Upper lobe of right lung (tissue), 1 donor: Measurements from ENCODE around the gene DLX5. TPM values are rescaled to one million over a fixed set of nuclear protein-coding genes. Genes with fewer than 3 reads are reported as not detected.

Experiments
- ATAC-seq: fragments of 200-7000 bp; cut with Tn5 transposase; one replicate; pipeline ENCODE4 v1.9.1; 2020; ENCODE audit warnings: mild to moderate bottlenecking, moderate library complexity
- DNase-seq: peaks from one replicate; pipeline ENCODE4 v3.0.0-alpha.2; 2020
- H3K27ac ChIP-seq: fragments of 200-600 bp; one replicate; pipeline ENCODE4 v1.8.0; 2022
- H3K27me3 ChIP-seq: fragments of 200-600 bp; one replicate; pipeline ENCODE4 v1.8.0; 2022; ENCODE audit warnings: mild to moderate bottlenecking
- H3K36me3 ChIP-seq: fragments of 200-600 bp; one replicate; pipeline ENCODE4 v1.8.0; 2022
- H3K4me1 ChIP-seq: fragments of 200-600 bp; one replicate; pipeline ENCODE4 v1.8.0; 2022
- H3K4me3 ChIP-seq: fragments of 200-600 bp; one replicate; pipeline ENCODE4 v1.8.0; 2022; ENCODE audit warnings: mild to moderate bottlenecking
- H3K9me3 ChIP-seq: fragments of 200-600 bp; one replicate; pipeline ENCODE4 v1.8.0; 2022
- CTCF ChIP-seq: fragments of 200-600 bp; IDR thresholded peaks from one replicate; pipeline ENCODE4 v1.8.0; 2022; ENCODE audit warnings: antibody characterized with exemption
- intact Hi-C: fragments of 100-400 bp; cut with DNase I; formaldehyde crosslinking; loops from one replicate; pipeline ENCODE4 v1.11.0; 2022
- total RNA-seq: library from RNA; stranded (reverse); fragmentation: NEBNext Ultra II Directional; extraction: Animal tissue kit (Norgen Biotek cat#: 25700); gene quantifications from one replicate; pipeline ENCODE4 v1.2.1, GENCODE V29; 2021
- donor health status: DM: no; HTN: yes; CAD: no; lungs with severe emphysema.

DLX5 gene
- total RNA-seq, 1 donor from 2014 or later: not detected

GRCh38 chr7:97025130-97025499, 484 bp upstream of the DLX5 start:
- Histone ChIP-seq H3K27ac (no peak overlapping the region), H3K9me3 (no peaks in the 10 kb centered on the region), H3K27me3 (peaks cover 72% of the 10 kb centered on the region), H3K36me3 (no peaks in the 10 kb centered on the region), H3K4me1 (peaks cover 22% of the 10 kb centered on the region), H3K4me3 (no peak overlapping the region)
- no peak for DNase-seq
- no peak for ATAC-seq
- intact Hi-C loops: no loop called here
- TF ChIP-seq CTCF: no peak

- Histone ChIP-seq H3K4me3 (no peak overlapping the region), H3K27ac (no peak overlapping the region), H3K9me3 (no peaks in the 10 kb centered on the region), H3K4me1 (peaks cover 21% of the 10 kb centered on the region), H3K36me3 (no peaks in the 10 kb centered on the region), H3K27me3 (peaks cover 96% of the 10 kb centered on the region)
- DNase-seq (no peak), ATAC-seq (no peak)
- no peak for TF ChIP-seq CTCF
- intact Hi-C loops: no loop called here
Measured at GRCh38 chr7:97022491-97023306, 1.9 kb downstream of the DLX5 start.

GRCh38 chr7:97021747-97022490, 2.7 kb downstream of the DLX5 start:
- Histone ChIP-seq H3K36me3 (no peaks in the 10 kb centered on the region), H3K4me1 (peaks cover 13% of the 10 kb centered on the region), H3K27me3 (peaks cover 98% of the 10 kb centered on the region), H3K27ac (no peak overlapping the region), H3K9me3 (no peaks in the 10 kb centered on the region), H3K4me3 (no peak overlapping the region)
- ATAC-seq (no peak), DNase-seq (no peak)
- intact Hi-C loops: no loop called here
- TF ChIP-seq CTCF: no peak

GRCh38 chr7:97020996-97021746, 3.5 kb downstream of the DLX5 start:
- H3K4me3 ChIP-seq: no peak overlapping the region
- no peak for ATAC-seq

More at GRCh38 chr7:97020996-97021746, 3.5 kb downstream of the DLX5 start:
- no peaks in the 10 kb centered on the region for H3K36me3 ChIP-seq
- H3K4me1 ChIP-seq: peaks cover 6% of the 10 kb centered on the region
- no peak for DNase-seq
- intact Hi-C loops: no loop called here
- no peak for TF ChIP-seq CTCF
- peaks cover 98% of the 10 kb centered on the region for H3K27me3 ChIP-seq
- no peaks in the 10 kb centered on the region for H3K9me3 ChIP-seq
- H3K27ac ChIP-seq: no peak overlapping the region
